Activated T-cell treated with anti-CD3 and anti-CD28 coated beads, Interleukin-2, amount 50 U/mL, for 4 hours (primary cell): ENCODE results near the gene ACIN1. TPM values are rescaled to one million over a fixed set of nuclear protein-coding genes. Genes with fewer than 3 reads are reported as not detected.

Experiments
- ATAC-seq, 2 donors: fragments of 200-7000 bp; cut with Tn5 transposase; one replicate each; pipeline ENCODE4 v1.10.0; 2021
- DNase-seq: peaks from one replicate; pipeline ENCODE4 v3.0.0-alpha.2; 2020
- H3K27me3 Mint-ChIP-seq: one replicate; pipeline ENCODE4 v1.8.0; 2021; ENCODE audit warnings: low read depth, mixed read lengths
- H3K36me3 Mint-ChIP-seq: one replicate; pipeline ENCODE4 v1.8.0; 2022; ENCODE audit warnings: mixed read lengths; ENCODE audit not compliant: insufficient read depth
- H3K4me1 Mint-ChIP-seq: one replicate; pipeline ENCODE4 v1.8.0; 2021; ENCODE audit warnings: low read depth, mixed read lengths
- H3K4me3 Mint-ChIP-seq: one replicate; pipeline ENCODE4 v1.8.0; 2021; ENCODE audit warnings: mild to moderate bottlenecking, moderate library complexity, mixed read lengths
- H3K9me3 Mint-ChIP-seq: one replicate; pipeline ENCODE4 v1.8.0; 2021; ENCODE audit warnings: mixed read lengths
- total RNA-seq, 3 donors: library from RNA; stranded (reverse); gene quantifications; one replicate each; pipeline ENCODE4 v1.2.1, GENCODE V29; 2021

ACIN1 gene
- 100 to 1,000 TPM; 195 to 200 (median 196) TPM for total RNA-seq

- no peaks in the 10 kb centered on the region for H3K27me3 Mint-ChIP-seq
- peaks cover 51% of the 10 kb centered on the region for H3K4me1 Mint-ChIP-seq
- no peaks in the 10 kb centered on the region for H3K9me3 Mint-ChIP-seq
- DNase-seq (peak; percentile 62), ATAC-seq (peak; percentile 51 to 55)
- peaks cover 32% of the 10 kb centered on the region for H3K36me3 Mint-ChIP-seq
- no peak within 1 kb of the TSS for H3K4me3 Mint-ChIP-seq
Measured at GRCh38 chr14:23094666-23095195, at the start of gene ACIN1. ACIN1 (minus strand) TSS chr14:23095136; CDS start chr14:23095112, 24 bp downstream.

- Mint-ChIP-seq H3K36me3 (no peaks in the 10 kb centered on the region), H3K4me1 (no peaks in the 10 kb centered on the region), H3K27me3 (peaks cover 12% of the 10 kb centered on the region), H3K9me3 (no peaks in the 10 kb centered on the region), H3K4me3 (no peak overlapping the region)
- ATAC-seq (no peak), DNase-seq (no peak)
Measured at GRCh38 chr14:23143911-23144310, 49.0 kb upstream of the ACIN1 start.

GRCh38 chr14:23142826-23143225 is 47.9 kb upstream of the ACIN1 start:
- no peaks in the 10 kb centered on the region for H3K36me3 Mint-ChIP-seq
- no peak for ATAC-seq

GRCh38 chr14:23141706-23142444 is 46.9 kb upstream of the ACIN1 start:
- ATAC-seq (no peak), DNase-seq (no peak)
- Mint-ChIP-seq H3K36me3 (no peaks in the 10 kb centered on the region), H3K4me1 (no peaks in the 10 kb centered on the region), H3K9me3 (no peaks in the 10 kb centered on the region), H3K27me3 (peaks cover 6% of the 10 kb centered on the region), H3K4me3 (no peak overlapping the region)

More at GRCh38 chr14:23142826-23143225, 47.9 kb upstream of the ACIN1 start:
- Mint-ChIP-seq H3K4me3 (no peak overlapping the region), H3K9me3 (no peaks in the 10 kb centered on the region), H3K4me1 (no peaks in the 10 kb centered on the region), H3K27me3 (peaks cover 7% of the 10 kb centered on the region)
- DNase-seq, result no peak

GRCh38 chr14:23140371-23140770 is 45.4 kb upstream of the ACIN1 start:
- DNase-seq (no peak), ATAC-seq (no peak)
- no peaks in the 10 kb centered on the region for H3K9me3 Mint-ChIP-seq
- H3K36me3 Mint-ChIP-seq, result no peaks in the 10 kb centered on the region
- H3K4me3 Mint-ChIP-seq, result no peak overlapping the region
- H3K27me3 Mint-ChIP-seq, result no peaks in the 10 kb centered on the region
- H3K4me1 Mint-ChIP-seq, result no peaks in the 10 kb centered on the region

GRCh38 chr14:23139874-23140273 is 44.9 kb upstream of the ACIN1 start:
- Mint-ChIP-seq H3K9me3 (no peaks in the 10 kb centered on the region), H3K4me3 (no peak overlapping the region), H3K4me1 (no peaks in the 10 kb centered on the region), H3K36me3 (no peaks in the 10 kb centered on the region), H3K27me3 (no peaks in the 10 kb centered on the region)
- DNase-seq, result no peak
- no peak for ATAC-seq

- no peak for ATAC-seq
- H3K4me3 Mint-ChIP-seq, result no peak overlapping the region
Measured at GRCh38 chr14:23137813-23138535, 43.0 kb upstream of the ACIN1 start.

GRCh38 chr14:23137192-23137812 is 42.4 kb upstream of the ACIN1 start:
- no peak for ATAC-seq
- H3K4me3 Mint-ChIP-seq, result no peak overlapping the region
- no peak for DNase-seq
- H3K9me3 Mint-ChIP-seq, result no peaks in the 10 kb centered on the region
- no peaks in the 10 kb centered on the region for H3K36me3 Mint-ChIP-seq
- no peaks in the 10 kb centered on the region for H3K27me3 Mint-ChIP-seq
- no peaks in the 10 kb centered on the region for H3K4me1 Mint-ChIP-seq

More at GRCh38 chr14:23137813-23138535, 43.0 kb upstream of the ACIN1 start:
- no peaks in the 10 kb centered on the region for H3K9me3 Mint-ChIP-seq
- no peaks in the 10 kb centered on the region for H3K4me1 Mint-ChIP-seq
- no peaks in the 10 kb centered on the region for H3K36me3 Mint-ChIP-seq
- H3K27me3 Mint-ChIP-seq, result no peaks in the 10 kb centered on the region
- no peak for DNase-seq

- Mint-ChIP-seq H3K9me3 (no peaks in the 10 kb centered on the region), H3K4me3 (no peak overlapping the region), H3K4me1 (no peaks in the 10 kb centered on the region), H3K27me3 (no peaks in the 10 kb centered on the region), H3K36me3 (no peaks in the 10 kb centered on the region)
- ATAC-seq (no peak), DNase-seq (no peak)
Measured at GRCh38 chr14:23136566-23137133, 41.7 kb upstream of the ACIN1 start.

GRCh38 chr14:23132970-23133369 is 38.0 kb upstream of the ACIN1 start:
- H3K36me3 Mint-ChIP-seq, result no peaks in the 10 kb centered on the region
- DNase-seq (no peak), ATAC-seq (no peak)
- no peaks in the 10 kb centered on the region for H3K27me3 Mint-ChIP-seq
- H3K4me1 Mint-ChIP-seq, result peaks cover 3% of the 10 kb centered on the region
- H3K4me3 Mint-ChIP-seq, result no peak overlapping the region
- H3K9me3 Mint-ChIP-seq, result no peaks in the 10 kb centered on the region

GRCh38 chr14:23131482-23131881 is 36.5 kb upstream of the ACIN1 start:
- Mint-ChIP-seq H3K4me3 (no peak overlapping the region), H3K9me3 (no peaks in the 10 kb centered on the region), H3K36me3 (no peaks in the 10 kb centered on the region), H3K4me1 (peaks cover 3% of the 10 kb centered on the region), H3K27me3 (no peaks in the 10 kb centered on the region)
- no peak for ATAC-seq
- no peak for DNase-seq

GRCh38 chr14:23130871-23131270 is 35.9 kb upstream of the ACIN1 start:
- Mint-ChIP-seq H3K27me3 (no peaks in the 10 kb centered on the region), H3K4me1 (peaks cover 3% of the 10 kb centered on the region), H3K9me3 (no peaks in the 10 kb centered on the region), H3K4me3 (no peak overlapping the region), H3K36me3 (no peaks in the 10 kb centered on the region)
- no peak for DNase-seq
- no peak for ATAC-seq

GRCh38 chr14:23129759-23130316 is 34.9 kb upstream of the ACIN1 start:
- H3K4me1 Mint-ChIP-seq, result peaks cover 3% of the 10 kb centered on the region
- H3K4me3 Mint-ChIP-seq, result no peak overlapping the region

More at GRCh38 chr14:23129759-23130316, 34.9 kb upstream of the ACIN1 start:
- DNase-seq (no peak), ATAC-seq (no peak)
- Mint-ChIP-seq H3K27me3 (no peaks in the 10 kb centered on the region), H3K36me3 (no peaks in the 10 kb centered on the region), H3K9me3 (no peaks in the 10 kb centered on the region)
